GM12873 (cell line): Measurements from ENCODE around the gene AK8.

Experiments
- CTCF ChIP-seq: IDR thresholded peaks from 2 replicates; pipeline ENCODE4 v1.5.1; 2012; ENCODE audit warnings: low read depth, mild to moderate bottlenecking, moderate library complexity, low read length, control low read depth; ENCODE audit not compliant: insufficient read depth; ENCODE audit errors: missing control alignments

AK8 gene

GRCh38 chr9:132722564-132723065 is 155.5 kb downstream of the AK8 start:
- no peak for TF ChIP-seq CTCF

GRCh38 chr9:132721661-132722060 is 156.4 kb downstream of the AK8 start:
- no peak for TF ChIP-seq CTCF

GRCh38 chr9:132717326-132717945 is 160.6 kb downstream of the AK8 start:
- TF ChIP-seq CTCF = no peak

- TF ChIP-seq CTCF = no peak
These were observed 162.1 kb downstream of the AK8 start for GRCh38 chr9:132716007-132716406.

GRCh38 chr9:132712753-132713152 is 165.3 kb downstream of the AK8 start:
- TF ChIP-seq CTCF = no peak

- no peak for TF ChIP-seq CTCF
These were observed 166.2 kb downstream of the AK8 start for GRCh38 chr9:132711846-132712245.

- TF ChIP-seq CTCF = no peak
These were observed 167.8 kb downstream of the AK8 start for GRCh38 chr9:132710333-132710732.
